CD14-positive monocyte (primary cell): ENCODE data around the gene ZNF726. TPM values are rescaled to one million over a fixed set of nuclear protein-coding genes. Genes with fewer than 3 reads are reported as not detected.

Source experiments
- DNase-seq, 3 donors: peaks; one replicate each; pipeline ENCODE4 v3.0.0-alpha.2; 2011 to 2022
- H2AFZ ChIP-seq: 2 replicates; pipeline ENCODE4 v1.6.0; 2012; ENCODE audit warnings: mild to moderate bottlenecking, low read depth, low read length, inconsistent platforms; ENCODE audit not compliant: insufficient read depth, poor library complexity, severe bottlenecking
- H3K27ac ChIP-seq, 2 donors: 1 replicate in 1 of 2; 2 replicates in 1 of 2; pipeline ENCODE4 v1.5.1; 2012 to 2013; ENCODE audit warnings: low read length in 2 of 2, control low read depth in 1 of 2, inconsistent platforms in 1 of 2, low read depth in 1 of 2, mild to moderate bottlenecking in 1 of 2
- H3K27me3 ChIP-seq, 2 donors: one replicate each; pipeline versions ENCODE4 v1.6.0 to v1.6.1; 2011 to 2013; ENCODE audit warnings: low read length in 2 of 2; ENCODE audit not compliant: control insufficient read depth in 2 of 2, insufficient read depth in 2 of 2
- H3K36me3 ChIP-seq, 2 donors: replicated peaks in 1 of 2; 1 replicate in 1 of 2; 2 replicates in 1 of 2; pipeline versions ENCODE4 v1.5.1 to v1.6.1; 2012 to 2013; ENCODE audit warnings: low read length in 2 of 2, control low read depth in 1 of 2, inconsistent platforms in 1 of 2, mild to moderate bottlenecking in 1 of 2; ENCODE audit not compliant: insufficient read depth in 2 of 2, control insufficient read depth in 1 of 2
- H3K4me1 ChIP-seq, 2 donors: 1 replicate in 1 of 2; 2 replicates in 1 of 2; pipeline versions ENCODE4 v1.5.1 to v1.6.1; 2012 to 2013; ENCODE audit warnings: low read length in 2 of 2, control low read depth in 1 of 2, inconsistent platforms in 1 of 2, mild to moderate bottlenecking in 1 of 2, moderate library complexity in 1 of 2; ENCODE audit not compliant: insufficient read depth in 2 of 2, control insufficient read depth in 1 of 2
- H3K4me2 ChIP-seq: replicated peaks from 2 replicates; pipeline ENCODE3; 2012; ENCODE audit warnings: low read length, moderate library complexity, mild to moderate bottlenecking; ENCODE audit not compliant: poor library complexity, severe bottlenecking; ENCODE audit errors: extremely low read depth
- H3K4me3 ChIP-seq, 3 experiments: fragments of 200-600 bp in 1 of 3; sonication (generic) in 1 of 3; replicated peaks in 1 of 3; 1 replicate in 2 of 3; 2 replicates in 1 of 3; pipeline ENCODE4 v1.5.1; 2011 to 2013; ENCODE audit warnings: low read length in 3 of 3, mild to moderate bottlenecking in 3 of 3, control low read depth in 2 of 3, low read depth in 2 of 3, inconsistent platforms in 1 of 3, moderate library complexity in 1 of 3
- H3K79me2 ChIP-seq: 2 replicates; pipeline ENCODE4 v1.6.0; 2012; ENCODE audit warnings: mild to moderate bottlenecking, control low read depth, inconsistent platforms, low read length, moderate library complexity; ENCODE audit not compliant: insufficient read depth
- H3K9ac ChIP-seq: 2 replicates; pipeline ENCODE4 v1.6.0; 2017; ENCODE audit warnings: low read length, mild to moderate bottlenecking; ENCODE audit not compliant: insufficient read depth, poor library complexity, severe bottlenecking
- H3K9me3 ChIP-seq, 2 donors: replicated peaks in 1 of 2; 1 replicate in 1 of 2; 2 replicates in 1 of 2; pipeline versions ENCODE4 v1.5.1 to v1.6.1; 2012 to 2013; ENCODE audit warnings: low read length in 2 of 2, control low read depth in 1 of 2; ENCODE audit not compliant: control insufficient read depth in 1 of 2, insufficient read depth in 1 of 2
- H4K20me1 ChIP-seq: 2 replicates; pipeline ENCODE4 v1.6.0; 2012; ENCODE audit warnings: mild to moderate bottlenecking, low read length, control low read depth, moderate library complexity; ENCODE audit not compliant: insufficient read depth
- H3K27ac Mint-ChIP-seq, 7 donors: one replicate each; pipeline ENCODE4 v1.8.0; 2020; ENCODE audit warnings: mild to moderate bottlenecking in 7 of 7, mixed read lengths in 7 of 7, moderate library complexity in 6 of 7, inconsistent platforms in 2 of 7
- H3K27me3 Mint-ChIP-seq, 3 donors: one replicate each; pipeline ENCODE4 v1.8.0; 2021 to 2022; ENCODE audit warnings: low read depth in 3 of 3, mild to moderate bottlenecking in 3 of 3, mixed read lengths in 3 of 3, moderate library complexity in 3 of 3, inconsistent platforms in 1 of 3
- H3K36me3 Mint-ChIP-seq, 2 donors: one replicate each; pipeline ENCODE4 v1.8.0; 2020; ENCODE audit warnings: mixed read lengths in 2 of 2, inconsistent platforms in 1 of 2, mild to moderate bottlenecking in 1 of 2
- H3K4me1 Mint-ChIP-seq: one replicate; pipeline ENCODE4 v1.8.0; 2020; ENCODE audit warnings: mild to moderate bottlenecking, mixed read lengths
- H3K4me3 Mint-ChIP-seq, 2 donors: one replicate each; pipeline ENCODE4 v1.8.0; 2020; ENCODE audit warnings: mild to moderate bottlenecking in 2 of 2, mixed read lengths in 2 of 2, moderate library complexity in 1 of 2
- H3K9me3 Mint-ChIP-seq, 7 donors: one replicate each; pipeline ENCODE4 v1.8.0; 2020 to 2022; ENCODE audit warnings: mixed read lengths in 7 of 7, mild to moderate bottlenecking in 6 of 7, moderate library complexity in 6 of 7, inconsistent platforms in 2 of 7
- CTCF ChIP-seq: fragments of 200-600 bp; IDR thresholded peaks from one replicate; pipeline ENCODE4 v1.8.0; 2022; ENCODE audit warnings: antibody characterized with exemption, mild to moderate bottlenecking
- WGBS: methylation state at CpG from one replicate; pipeline ENCODE4 v1.1.5; 2013; ENCODE audit warnings: missing lambda C conversion rate; ENCODE audit not compliant: insufficient coverage; 5-methylcytosine and 5-hydroxymethylcytosine counted together
- intact Hi-C, 2 donors: fragments of 100-400 bp; cut with micrococcal nuclease; formaldehyde crosslinking; loops; one replicate each; pipeline versions ENCODE4 v1.15.0 to v1.15.1; 2023
- polyA plus RNA-seq, 3 donors: library from polyadenylated mRNA; depleted of rRNA in 1 of 3; unstranded in 2 of 3; stranded (reverse) in 1 of 3; fragments of 300-500 nt in 2 of 3; fragments of >200 nt in 1 of 3; fragmentation: Illumina TruSeq in 2 of 3; gene quantifications; 1 replicate in 2 of 3; 2 replicates in 1 of 3; pipeline ENCODE4 v1.2.3, GENCODE V29; 2012 to 2021

Gene ZNF726
- polyA plus RNA-seq, 3 donors = 0.10 to 0.34 (median 0.28) TPM

- Histone ChIP-seq H3K9me3 (peaks cover 34 to 73% of the 10 kb centered on the region in 2 donors), H3K4me2 (no peak overlapping the region), H3K4me3 (no peak overlapping the region), H3K79me2 (no peaks in the 10 kb centered on the region), H3K4me1 (no peaks in the 10 kb centered on the region), H3K27me3 (no peaks in the 10 kb centered on the region), H3K36me3 (no peaks in the 10 kb centered on the region), H4K20me1 (no peaks in the 10 kb centered on the region), H2AFZ (no peak overlapping the region), H3K27ac (no peak overlapping the region), H3K9ac (no peak overlapping the region)
- Mint-ChIP-seq H3K36me3 (no peaks in the 10 kb centered on the region), H3K4me1 (no peaks in the 10 kb centered on the region), H3K9me3 (peaks cover 16 to 53% (median 32%) of the 10 kb centered on the region in 7 donors), H3K27ac (no peak overlapping the region), H3K27me3 (no peaks in the 10 kb centered on the region), H3K4me3 (no peak overlapping the region)
- no peak for TF ChIP-seq CTCF
- no CpG with 5 or more reads among the region's 1 CpG for WGBS
- no peak for DNase-seq
- intact Hi-C loops = no loop called here
Observed at GRCh38 chr19:23983406-23983805, 68.7 kb downstream of the ZNF726 start.

Other genes starting within 250 kb of the ZNF726 start
- 1 to 10 TPM; 1.8 to 6.7 (median 5.3) TPM for gene ZNF675, start 227.7 kb upstream of the ZNF726 start, polyA plus RNA-seq
- under 1 TPM; 0.04 to 0.19 (median 0.05) TPM for gene ZNF681, start 156.0 kb upstream of the ZNF726 start, polyA plus RNA-seq
- 1 to 10 TPM; 1.4 to 2.9 (median 1.7) TPM for gene ZNF254, start 172.3 kb downstream of the ZNF726 start, polyA plus RNA-seq